Uterus (tissue), 2 donors: ENCODE measurements around the gene UCK1.

Source experiments
- POLR2A ChIP-seq, 2 donors: fragments of 450-650 bp; IDR thresholded peaks; one replicate each; pipeline ENCODE4 v1.6.1; 2016; ENCODE audit warnings: antibody characterized with exemption in 2 of 2, mild to moderate bottlenecking in 1 of 2, moderate library complexity in 1 of 2
- TF ChIP-seq, protein P1 (sequence below), 4 experiments: fragments of 200-600 bp in 2 of 4; fragments of 450-650 bp in 2 of 4; sonication (generic) in 2 of 4; IDR thresholded peaks; one replicate each; pipeline ENCODE4 v1.5.1; 2016 to 2019; ENCODE audit warnings: antibody characterized with exemption in 4 of 4, mild to moderate bottlenecking in 2 of 4, moderate library complexity in 1 of 4

DNA sequence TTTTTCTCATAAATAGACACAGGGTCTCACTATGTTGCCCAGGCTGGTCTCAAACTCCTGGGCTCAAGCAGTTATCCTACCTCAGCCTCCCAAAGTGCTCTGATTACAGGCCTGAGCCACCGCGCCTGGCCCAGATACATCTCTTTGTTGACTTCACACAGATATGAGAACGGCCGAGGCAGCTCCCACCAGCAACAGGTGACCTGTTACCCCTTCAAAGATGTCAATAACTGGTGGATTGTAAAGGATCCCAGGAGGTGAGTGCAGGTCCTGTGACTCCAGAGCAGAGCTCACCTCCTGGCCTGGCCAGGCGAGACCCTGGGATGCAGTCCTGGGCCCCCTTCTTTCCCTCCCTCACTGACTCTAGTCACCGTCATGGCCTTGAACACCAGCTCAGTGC is 19.2 kb downstream of the UCK1 start:
- no peak for TF ChIP-seq POLR2A (IDR thresholded peaks at IDR 0.05)
- TF ChIP-seq, protein P1, sequence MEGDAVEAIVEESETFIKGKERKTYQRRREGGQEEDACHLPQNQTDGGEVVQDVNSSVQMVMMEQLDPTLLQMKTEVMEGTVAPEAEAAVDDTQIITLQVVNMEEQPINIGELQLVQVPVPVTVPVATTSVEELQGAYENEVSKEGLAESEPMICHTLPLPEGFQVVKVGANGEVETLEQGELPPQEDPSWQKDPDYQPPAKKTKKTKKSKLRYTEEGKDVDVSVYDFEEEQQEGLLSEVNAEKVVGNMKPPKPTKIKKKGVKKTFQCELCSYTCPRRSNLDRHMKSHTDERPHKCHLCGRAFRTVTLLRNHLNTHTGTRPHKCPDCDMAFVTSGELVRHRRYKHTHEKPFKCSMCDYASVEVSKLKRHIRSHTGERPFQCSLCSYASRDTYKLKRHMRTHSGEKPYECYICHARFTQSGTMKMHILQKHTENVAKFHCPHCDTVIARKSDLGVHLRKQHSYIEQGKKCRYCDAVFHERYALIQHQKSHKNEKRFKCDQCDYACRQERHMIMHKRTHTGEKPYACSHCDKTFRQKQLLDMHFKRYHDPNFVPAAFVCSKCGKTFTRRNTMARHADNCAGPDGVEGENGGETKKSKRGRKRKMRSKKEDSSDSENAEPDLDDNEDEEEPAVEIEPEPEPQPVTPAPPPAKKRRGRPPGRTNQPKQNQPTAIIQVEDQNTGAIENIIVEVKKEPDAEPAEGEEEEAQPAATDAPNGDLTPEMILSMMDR (IDR thresholded peaks at IDR 0.05): no peak
